Measurements from ENCODE around the gene DBNDD2. TPM values are rescaled to one million over a fixed set of nuclear protein-coding genes. Genes with fewer than 3 reads are reported as not detected.

Gene DBNDD2
- total RNA-seq, 1 experiment from 2014 or later = 12.5 TPM

DNA sequence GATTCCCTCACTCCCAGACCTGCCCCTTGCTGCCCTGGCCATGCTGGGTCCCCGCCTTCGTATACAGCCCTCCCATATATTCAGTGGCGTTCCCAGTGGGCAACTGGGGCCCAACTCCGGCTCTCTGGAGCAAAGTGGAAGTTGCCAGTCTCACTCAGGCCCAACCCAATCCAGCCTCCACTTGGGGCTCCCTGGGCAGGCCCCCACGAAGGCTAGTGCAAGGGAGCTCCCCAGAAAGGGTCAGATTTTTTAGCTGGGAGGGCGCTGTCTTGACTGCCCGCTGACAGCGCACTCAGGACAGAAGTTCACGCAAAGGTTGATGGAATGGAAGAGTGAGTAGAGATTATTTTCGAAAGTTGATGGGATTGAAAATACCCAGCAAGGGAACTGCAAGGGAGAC is 35.8 kb upstream of the DBNDD2 start:
- H3K4me3 ChIP-seq (ENCODE audit: insufficient read depth, low read depth, low read length) = peak overlapping the region; percentile 45; the same call in 1 of the 2 replicates

GRCh38 chr20:45372646-45373352 is 35.3 kb upstream of the DBNDD2 start:
- Histone ChIP-seq H3K36me3 (replicated peaks; ENCODE audit: control insufficient read depth, insufficient read depth, low read length) (no peaks in the 10 kb centered on the region), H3K4me3 (ENCODE audit: insufficient read depth, low read depth, low read length) (peak overlapping the region; percentile 45), H3K27me3 (ENCODE audit: control insufficient read depth, insufficient read depth, low read length) (peaks cover 8% of the 10 kb centered on the region)
- DNase-seq = peak; percentile 82

More for the DNA sequence above, 35.8 kb upstream of the DBNDD2 start:
- H3K27me3 ChIP-seq (ENCODE audit: control insufficient read depth, insufficient read depth, low read length) = peaks cover 8% of the 10 kb centered on the region
- DNase-seq = no peak
- no peaks in the 10 kb centered on the region for H3K36me3 ChIP-seq (replicated peaks; ENCODE audit: control insufficient read depth, insufficient read depth, low read length)

GRCh38 chr20:45373353-45374100 is 34.6 kb upstream of the DBNDD2 start:
- no peaks in the 10 kb centered on the region for H3K36me3 ChIP-seq (replicated peaks; ENCODE audit: control insufficient read depth, insufficient read depth, low read length)
- peak overlapping the region; percentile 45 for H3K4me3 ChIP-seq (ENCODE audit: insufficient read depth, low read depth, low read length)
- DNase-seq = peak; percentile 90
- H3K27me3 ChIP-seq (ENCODE audit: control insufficient read depth, insufficient read depth, low read length) = peaks cover 8% of the 10 kb centered on the region

DNA sequence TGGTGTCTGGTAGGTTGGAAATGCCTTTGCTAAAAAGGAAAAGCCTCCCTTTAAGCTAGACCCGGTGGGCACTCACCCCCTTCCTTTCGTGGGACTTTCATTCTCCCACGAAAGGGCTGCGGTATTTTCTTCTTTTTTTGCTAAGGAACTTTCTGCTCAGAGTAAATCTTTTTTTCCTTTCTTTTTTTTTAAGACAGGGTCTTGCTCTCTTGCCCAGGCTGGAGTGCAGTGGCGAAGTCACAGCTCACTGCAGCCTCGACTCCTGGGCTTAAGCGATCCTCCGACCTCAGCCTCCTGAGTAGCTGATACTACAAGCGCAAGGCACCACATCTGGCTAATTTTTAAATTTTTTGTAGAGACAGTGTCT is 34.0 kb upstream of the DBNDD2 start:
- Histone ChIP-seq H3K36me3 (replicated peaks; ENCODE audit: control insufficient read depth, insufficient read depth, low read length) (no peaks in the 10 kb centered on the region), H3K4me3 (ENCODE audit: insufficient read depth, low read depth, low read length) (no peak overlapping the region)
- DNase-seq = no peak

DNA sequence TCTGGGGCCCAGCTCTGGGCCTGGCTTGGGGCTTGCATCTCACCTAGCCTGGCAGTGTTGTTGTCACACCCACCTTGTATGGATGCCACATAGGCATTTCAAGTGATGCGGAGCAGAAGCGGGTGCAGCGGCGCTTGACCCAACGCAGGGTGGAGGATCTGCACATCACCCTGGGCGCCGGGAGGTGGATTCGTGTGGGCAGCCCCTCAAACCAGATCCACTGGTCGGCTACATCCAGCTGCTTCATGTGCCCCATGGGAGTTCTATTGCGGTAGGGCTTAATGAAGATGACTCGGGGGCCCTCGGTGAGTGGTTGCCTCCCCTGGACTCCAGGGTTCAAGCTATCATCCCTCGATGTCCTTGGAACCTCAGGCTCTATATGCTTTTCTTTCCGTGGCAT is 33.1 kb upstream of the DBNDD2 start:
- Histone ChIP-seq H3K4me3 (ENCODE audit: insufficient read depth, low read depth, low read length) (no peak overlapping the region), H3K36me3 (replicated peaks; ENCODE audit: control insufficient read depth, insufficient read depth, low read length) (no peaks in the 10 kb centered on the region), H3K27me3 (ENCODE audit: control insufficient read depth, insufficient read depth, low read length) (peaks cover 8% of the 10 kb centered on the region)
- no peak for DNase-seq

More for the DNA sequence above, 34.0 kb upstream of the DBNDD2 start:
- peaks cover 8% of the 10 kb centered on the region for H3K27me3 ChIP-seq (ENCODE audit: control insufficient read depth, insufficient read depth, low read length)

- Histone ChIP-seq H3K36me3 (replicated peaks; ENCODE audit: control insufficient read depth, insufficient read depth, low read length) (no peaks in the 10 kb centered on the region), H3K27me3 (ENCODE audit: control insufficient read depth, insufficient read depth, low read length) (peaks cover 8% of the 10 kb centered on the region), H3K4me3 (ENCODE audit: insufficient read depth, low read depth, low read length) (no peak overlapping the region)
- DNase-seq = no peak
Observed at GRCh38 chr20:45377269-45377668, 30.8 kb upstream of the DBNDD2 start.

- Histone ChIP-seq H3K36me3 (replicated peaks; ENCODE audit: control insufficient read depth, insufficient read depth, low read length) (no peaks in the 10 kb centered on the region), H3K4me3 (ENCODE audit: insufficient read depth, low read depth, low read length) (no peak within 1 kb of the TSS), H3K27me3 (ENCODE audit: control insufficient read depth, insufficient read depth, low read length) (peaks cover 4% of the 10 kb centered on the region)
- DNase-seq = no peak
Observed at GRCh38 chr20:45378191-45378590, 29.9 kb upstream of the DBNDD2 start, which contains the start of gene TP53TG5. TSS of gene TP53TG5 (minus strand) at chr20:45378325. CDS start at chr20:45378236, 89 bp downstream.

GRCh38 chr20:45387274-45387673 is 20.8 kb upstream of the DBNDD2 start:
- Histone ChIP-seq H3K27me3 (ENCODE audit: control insufficient read depth, insufficient read depth, low read length) (no peaks in the 10 kb centered on the region), H3K36me3 (replicated peaks; ENCODE audit: control insufficient read depth, insufficient read depth, low read length) (no peaks in the 10 kb centered on the region), H3K4me3 (ENCODE audit: insufficient read depth, low read depth, low read length) (no peak overlapping the region)
- no peak for DNase-seq

DNA sequence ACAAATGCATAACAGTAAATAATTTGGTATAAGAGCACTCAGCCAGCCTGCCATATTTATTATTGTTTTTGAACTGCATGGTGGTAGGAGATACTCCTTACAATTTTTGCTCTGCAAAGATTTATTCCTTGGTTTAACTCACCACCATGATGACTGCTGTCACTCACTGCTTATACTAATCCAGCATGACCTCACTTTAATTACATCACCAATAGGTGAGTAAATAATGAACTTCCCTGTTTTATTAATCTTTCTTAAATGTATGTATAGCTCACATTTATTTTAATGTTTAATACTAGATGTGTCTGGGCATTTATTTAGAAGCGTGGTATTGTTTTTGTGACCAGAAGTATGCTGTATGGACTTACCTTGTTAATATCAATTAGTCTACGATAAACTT is 17.2 kb upstream of the DBNDD2 start:
- no peak for DNase-seq
- Histone ChIP-seq H3K4me3 (ENCODE audit: insufficient read depth, low read depth, low read length) (no peak overlapping the region), H3K27me3 (ENCODE audit: control insufficient read depth, insufficient read depth, low read length) (no peaks in the 10 kb centered on the region), H3K36me3 (replicated peaks; ENCODE audit: control insufficient read depth, insufficient read depth, low read length) (no peaks in the 10 kb centered on the region)

DNA sequence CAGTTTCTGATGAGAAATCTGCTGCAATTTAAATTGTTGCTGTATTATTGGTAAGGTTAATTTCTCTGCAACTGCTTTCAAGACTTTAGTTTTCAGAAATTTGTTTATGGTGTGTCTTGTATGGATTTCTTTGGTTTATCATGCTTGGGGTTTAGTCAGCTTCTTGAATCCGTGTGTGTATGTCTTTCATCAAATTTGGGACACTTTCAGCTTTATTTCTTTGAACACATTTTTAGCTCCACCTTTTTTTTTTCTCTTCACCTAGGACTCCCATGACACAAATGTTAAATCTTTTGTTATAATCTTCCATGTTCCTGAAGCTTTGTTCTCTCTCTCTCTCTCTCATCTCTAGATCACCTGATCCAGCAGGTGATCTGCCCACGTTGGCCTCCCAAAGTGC is 16.5 kb upstream of the DBNDD2 start:
- no peaks in the 10 kb centered on the region for H3K36me3 ChIP-seq (replicated peaks; ENCODE audit: control insufficient read depth, insufficient read depth, low read length)
- no peak for DNase-seq
- H3K27me3 ChIP-seq (ENCODE audit: control insufficient read depth, insufficient read depth, low read length) = no peaks in the 10 kb centered on the region
- no peak overlapping the region for H3K4me3 ChIP-seq (ENCODE audit: insufficient read depth, low read depth, low read length)

- H3K27me3 ChIP-seq (ENCODE audit: control insufficient read depth, insufficient read depth, low read length) = no peaks in the 10 kb centered on the region
- no peak for DNase-seq
Observed at GRCh38 chr20:45392733-45393132, 15.4 kb upstream of the DBNDD2 start.

GRCh38 chr20:45394221-45395113 is 13.6 kb upstream of the DBNDD2 start:
- H3K4me3 ChIP-seq (ENCODE audit: insufficient read depth, low read depth, low read length) = no peak overlapping the region
- no peak for DNase-seq
- H3K27me3 ChIP-seq (ENCODE audit: control insufficient read depth, insufficient read depth, low read length) = no peaks in the 10 kb centered on the region

More at GRCh38 chr20:45392733-45393132, 15.4 kb upstream of the DBNDD2 start:
- H3K4me3 ChIP-seq (ENCODE audit: insufficient read depth, low read depth, low read length) = no peak overlapping the region
- no peaks in the 10 kb centered on the region for H3K36me3 ChIP-seq (replicated peaks; ENCODE audit: control insufficient read depth, insufficient read depth, low read length)

DNA sequence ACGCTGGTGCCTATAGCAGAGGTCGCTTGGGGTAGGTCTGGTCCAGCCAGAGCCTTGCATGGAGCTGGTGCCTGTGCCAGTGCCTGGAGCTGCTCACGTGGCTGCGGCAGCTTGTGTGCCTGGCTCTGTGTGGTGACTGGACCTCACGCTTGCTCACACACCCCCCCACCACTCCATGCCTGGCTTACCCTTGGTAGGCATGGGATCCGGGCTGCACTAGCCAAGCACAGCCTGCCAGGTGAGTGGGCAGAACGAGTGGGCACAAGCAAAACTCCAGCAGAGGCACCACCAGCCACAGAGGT is 13.0 kb upstream of the DBNDD2 start:
- Histone ChIP-seq H3K36me3 (replicated peaks; ENCODE audit: control insufficient read depth, insufficient read depth, low read length) (no peaks in the 10 kb centered on the region), H3K27me3 (ENCODE audit: control insufficient read depth, insufficient read depth, low read length) (no peaks in the 10 kb centered on the region), H3K4me3 (ENCODE audit: insufficient read depth, low read depth, low read length) (no peak overlapping the region)
- no peak for DNase-seq

More at GRCh38 chr20:45394221-45395113, 13.6 kb upstream of the DBNDD2 start:
- no peaks in the 10 kb centered on the region for H3K36me3 ChIP-seq (replicated peaks; ENCODE audit: control insufficient read depth, insufficient read depth, low read length)

DNA sequence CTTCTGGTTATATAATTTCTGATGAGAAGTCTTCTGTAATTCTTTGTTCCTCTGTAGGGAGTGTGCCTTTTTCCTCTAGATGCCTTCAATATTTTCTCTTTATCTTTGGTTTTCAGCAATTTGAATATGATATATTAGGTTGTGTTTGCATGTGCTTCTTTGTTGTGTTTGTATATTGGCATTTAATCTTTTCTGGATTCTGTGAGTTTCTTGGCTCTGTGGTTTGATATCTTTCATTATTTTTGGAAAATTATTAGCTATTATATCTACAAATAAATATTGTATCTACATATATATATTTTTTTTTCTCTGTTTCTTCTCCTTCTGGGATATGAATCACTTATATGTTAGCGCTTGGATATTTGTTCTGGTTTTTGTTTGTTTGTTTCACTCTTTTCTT is 9.1 kb upstream of the DBNDD2 start:
- Histone ChIP-seq H3K27me3 (ENCODE audit: control insufficient read depth, insufficient read depth, low read length) (no peaks in the 10 kb centered on the region; the same call in 1 of the 2 replicates), H3K4me3 (ENCODE audit: insufficient read depth, low read depth, low read length) (no peak overlapping the region), H3K36me3 (replicated peaks; ENCODE audit: control insufficient read depth, insufficient read depth, low read length) (no peaks in the 10 kb centered on the region)
- no peak for DNase-seq

Measured in H7 (cell line).